NCI-H2196 (cell line): ENCODE results near the gene GTPBP1.

Source experiments
- DNase-seq: peaks from one replicate; lab custom pipeline; 2025; ENCODE audit not compliant: unreplicated experiment; lab: John Stamatoyannopoulos, UW

Gene GTPBP1

DNA sequence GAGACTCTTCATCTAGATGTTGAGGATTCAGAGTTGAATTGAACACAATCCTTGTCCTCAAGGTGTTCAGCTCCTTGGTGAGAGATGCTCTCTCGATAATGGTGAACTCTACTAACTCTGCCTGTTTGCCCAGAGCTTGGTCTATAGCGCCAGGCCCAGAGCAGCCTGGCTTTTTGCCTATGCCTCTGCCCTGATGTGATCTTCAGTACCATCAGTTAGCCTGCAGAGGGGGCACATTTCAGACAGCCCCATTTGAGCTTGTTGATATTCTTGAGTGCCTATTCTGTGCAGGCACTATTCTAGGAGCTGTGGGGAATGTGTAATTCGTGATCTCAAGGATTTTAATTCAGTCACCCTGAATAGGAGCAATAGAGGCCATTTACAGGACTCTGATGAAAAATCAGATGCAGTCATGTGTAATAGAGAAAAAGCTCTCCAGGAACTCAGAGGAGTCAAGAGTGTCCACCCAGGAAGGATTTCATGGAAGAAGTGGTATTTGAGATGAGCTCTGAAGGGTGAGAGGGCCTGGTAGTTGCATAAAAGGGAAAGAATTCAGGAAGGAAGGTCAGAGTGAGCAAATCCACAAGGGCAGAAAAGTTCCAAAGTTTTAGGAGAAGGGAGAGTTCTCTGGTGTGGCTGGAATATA lies 19.3 kb downstream of the GTPBP1 start:
- DNase-seq, result peak; percentile 39

DNA sequence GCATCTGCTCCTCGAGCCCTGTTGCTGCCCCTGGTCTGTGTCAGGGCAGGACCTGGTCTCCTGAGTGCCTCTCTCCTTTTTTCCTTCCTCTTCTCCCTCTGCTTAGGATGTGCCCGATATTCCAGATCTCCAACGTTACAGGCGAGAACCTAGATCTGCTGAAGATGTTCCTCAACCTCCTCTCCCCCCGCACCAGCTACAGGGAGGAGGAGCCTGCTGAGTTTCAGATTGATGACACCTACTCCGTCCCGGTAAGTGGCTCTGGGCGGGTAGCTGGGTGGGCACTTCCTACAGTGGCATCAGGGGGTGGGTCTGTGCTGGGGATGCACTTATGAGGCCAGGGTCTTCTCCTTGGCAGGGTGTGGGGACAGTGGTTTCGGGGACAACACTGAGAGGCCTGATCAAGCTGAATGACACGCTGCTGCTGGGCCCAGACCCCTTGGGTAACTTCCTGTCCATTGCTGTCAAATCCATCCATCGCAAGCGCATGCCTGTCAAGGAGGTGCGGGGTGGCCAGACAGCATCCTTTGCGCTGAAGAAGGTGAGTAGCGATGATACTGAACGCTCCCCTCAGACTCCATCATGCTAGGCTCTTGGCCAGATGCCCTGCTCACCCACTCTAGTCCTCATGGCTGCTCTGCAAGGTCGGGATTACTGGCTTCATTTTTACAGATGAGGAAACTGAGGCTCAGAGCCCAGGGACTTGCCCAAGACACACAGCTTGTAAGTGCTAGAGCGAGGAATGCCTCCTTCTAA lies 20.3 kb downstream of the GTPBP1 start:
- DNase-seq, result no peak

DNA sequence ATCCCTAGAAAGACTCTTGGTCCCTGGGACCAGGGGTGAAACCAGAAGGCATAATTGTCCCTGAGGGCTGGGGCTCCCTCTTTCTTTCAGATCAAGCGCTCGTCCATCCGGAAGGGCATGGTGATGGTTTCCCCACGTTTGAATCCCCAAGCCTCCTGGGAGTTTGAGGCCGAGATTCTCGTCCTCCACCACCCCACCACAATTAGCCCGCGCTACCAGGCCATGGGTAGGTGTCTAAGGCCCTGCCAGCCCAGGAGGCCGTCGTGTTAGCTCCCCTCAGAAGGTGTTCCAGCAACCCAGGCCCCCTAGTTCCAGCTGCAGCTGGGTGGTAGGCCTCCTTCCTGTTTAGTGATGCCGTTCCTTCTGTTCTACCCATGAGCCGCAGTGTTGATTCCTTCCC lies 21.4 kb downstream of the GTPBP1 start:
- no peak for DNase-seq

DNA sequence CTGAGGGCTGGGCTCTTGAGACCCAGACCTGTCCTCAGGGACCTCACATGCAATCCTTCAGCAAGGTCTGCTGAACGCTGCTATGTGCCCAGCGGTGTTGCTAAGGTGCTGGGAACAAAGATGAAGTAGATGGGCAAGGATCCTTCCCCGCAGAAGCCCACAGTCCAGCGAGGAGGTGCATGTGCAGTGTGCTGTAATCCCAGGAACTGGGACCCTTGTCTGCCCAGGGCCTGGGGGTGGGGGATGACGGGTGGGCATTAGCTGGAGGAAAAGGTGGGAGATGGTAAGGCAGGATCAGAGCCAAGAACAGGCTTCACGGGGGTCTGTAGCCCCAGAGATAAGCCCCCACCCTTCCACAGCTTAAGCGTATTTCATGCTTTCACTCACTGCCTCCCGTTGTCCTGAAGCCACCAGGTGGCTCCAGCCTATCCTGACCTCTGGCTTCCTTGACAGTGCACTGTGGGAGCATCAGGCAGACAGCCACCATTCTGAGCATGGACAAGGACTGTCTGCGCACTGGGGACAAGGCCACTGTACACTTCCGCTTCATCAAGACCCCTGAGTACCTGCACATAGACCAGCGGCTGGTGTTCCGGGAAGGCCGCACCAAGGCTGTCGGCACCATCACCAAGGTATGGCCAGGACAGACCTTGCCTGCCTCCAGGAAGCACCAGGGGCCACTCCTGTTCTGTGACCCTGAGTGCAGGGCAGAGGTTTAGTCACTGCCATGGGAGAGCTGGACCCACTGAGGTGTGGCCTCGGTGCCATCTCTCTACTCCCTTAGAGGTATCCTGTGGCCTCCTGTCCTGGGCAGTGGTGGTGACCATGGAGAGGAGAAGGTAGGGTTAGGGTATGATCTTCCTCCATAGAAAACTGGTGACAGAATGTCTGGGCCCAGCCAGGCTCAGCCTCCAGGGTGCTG lies 22.0 kb downstream of the GTPBP1 start:
- no peak for DNase-seq

DNA sequence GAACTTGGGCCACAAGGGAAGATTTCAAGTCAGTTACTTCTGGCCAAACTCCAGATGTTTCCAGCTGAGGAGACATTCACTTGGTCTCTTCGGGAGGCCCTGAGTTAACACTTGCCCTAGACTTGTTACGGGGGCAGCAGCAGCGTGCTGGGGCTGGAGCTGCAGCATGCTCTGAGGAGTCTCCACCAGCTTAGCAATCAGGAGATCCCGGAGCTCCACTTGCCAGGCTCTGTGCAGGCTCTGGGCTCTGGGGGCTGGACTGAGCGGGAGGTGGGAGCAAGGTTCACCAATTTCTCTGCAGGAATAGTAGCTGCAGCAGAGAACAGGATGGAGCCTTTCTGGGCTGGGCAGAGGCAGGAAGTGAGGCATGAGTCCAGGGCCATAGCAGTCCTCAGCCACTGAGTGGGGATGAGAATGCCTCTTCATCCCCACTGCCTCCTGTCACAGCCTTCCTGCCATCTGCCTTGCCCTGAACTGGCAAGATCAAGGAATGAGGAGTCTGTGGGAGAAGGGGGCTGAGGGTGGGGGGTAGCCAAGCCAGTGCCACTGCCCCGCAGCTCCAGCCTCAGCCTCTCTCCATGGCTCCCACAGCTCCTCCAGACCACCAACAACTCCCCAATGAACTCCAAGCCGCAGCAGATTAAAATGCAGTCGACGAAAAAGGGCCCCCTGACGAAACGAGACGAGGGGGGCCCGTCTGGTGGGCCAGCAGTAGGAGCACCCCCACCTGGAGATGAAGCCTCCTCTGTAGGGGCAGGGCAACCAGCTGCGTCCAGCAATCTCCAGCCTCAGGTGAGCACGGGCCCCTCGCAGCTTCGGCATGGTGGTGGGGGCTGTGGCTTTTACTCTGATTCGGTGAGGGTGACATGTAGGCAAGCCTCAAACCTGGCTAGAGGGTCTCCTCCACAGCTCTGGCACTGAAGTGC lies 23.4 kb downstream of the GTPBP1 start:
- DNase-seq, result no peak

DNA sequence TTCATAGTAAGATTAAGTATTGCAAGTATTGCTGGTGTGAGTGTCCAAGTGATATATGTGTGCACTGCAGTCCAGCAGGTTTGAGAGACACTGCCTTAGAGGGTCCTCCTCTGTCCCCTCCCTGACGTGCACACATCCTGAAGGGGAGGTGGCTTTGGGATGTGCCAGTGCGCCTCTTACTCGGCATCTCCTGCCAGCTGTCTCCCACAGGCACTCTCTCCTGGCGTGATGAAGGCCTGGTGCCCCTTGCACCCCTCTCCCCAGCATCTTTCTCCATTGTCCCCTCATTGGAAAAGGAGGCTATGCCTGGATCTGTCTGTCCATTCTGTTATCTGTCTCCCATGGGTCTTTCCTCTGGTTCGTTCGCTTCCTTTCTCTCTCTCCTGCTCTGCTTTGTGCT lies 24.2 kb downstream of the GTPBP1 start:
- DNase-seq, result no peak

DNA sequence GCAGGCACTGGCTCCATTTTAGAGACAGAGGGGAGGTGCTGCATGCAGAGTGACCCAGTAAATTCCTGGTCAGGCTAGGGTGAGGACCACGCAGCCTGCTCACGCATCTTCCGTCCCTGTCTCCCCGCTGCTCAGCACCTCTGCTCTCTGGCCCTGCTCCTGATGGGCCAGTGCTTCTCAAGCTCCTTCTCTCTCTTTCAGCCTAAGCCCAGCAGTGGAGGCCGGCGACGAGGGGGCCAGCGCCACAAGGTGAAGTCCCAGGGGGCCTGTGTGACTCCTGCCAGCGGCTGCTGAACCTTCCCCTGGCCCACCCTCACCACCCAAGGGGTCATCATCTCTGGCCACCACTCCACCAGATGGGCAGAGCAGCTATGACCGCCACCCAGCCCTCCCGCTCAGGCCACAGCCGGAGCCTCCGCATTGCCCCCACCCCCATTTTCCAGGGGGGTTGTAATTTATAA lies 24.7 kb downstream of the GTPBP1 start:
- DNase-seq, result no peak

DNA sequence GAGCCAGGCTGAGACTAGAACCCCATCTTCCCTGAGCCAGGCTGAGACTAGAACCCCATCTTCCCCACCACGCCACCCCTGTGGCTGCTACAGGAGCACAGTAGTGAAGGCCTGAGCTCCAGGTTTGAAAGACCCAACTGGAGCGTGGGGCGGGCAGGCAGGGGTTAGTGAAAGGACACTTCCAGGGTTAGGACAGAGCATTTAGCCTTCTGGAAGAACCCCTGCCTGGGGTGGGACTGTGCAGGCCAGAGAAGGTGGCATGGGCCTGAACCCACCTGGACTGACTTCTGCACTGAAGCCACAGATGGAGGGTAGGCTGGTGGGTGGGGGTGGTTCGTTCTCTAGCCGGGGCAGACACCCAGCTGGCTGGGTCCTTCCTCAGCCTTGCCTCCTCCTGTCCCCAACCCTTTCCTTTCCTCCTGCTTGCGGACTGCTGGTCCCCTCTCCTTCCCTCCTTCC lies 26.0 kb downstream of the GTPBP1 start:
- DNase-seq, result no peak

DNA sequence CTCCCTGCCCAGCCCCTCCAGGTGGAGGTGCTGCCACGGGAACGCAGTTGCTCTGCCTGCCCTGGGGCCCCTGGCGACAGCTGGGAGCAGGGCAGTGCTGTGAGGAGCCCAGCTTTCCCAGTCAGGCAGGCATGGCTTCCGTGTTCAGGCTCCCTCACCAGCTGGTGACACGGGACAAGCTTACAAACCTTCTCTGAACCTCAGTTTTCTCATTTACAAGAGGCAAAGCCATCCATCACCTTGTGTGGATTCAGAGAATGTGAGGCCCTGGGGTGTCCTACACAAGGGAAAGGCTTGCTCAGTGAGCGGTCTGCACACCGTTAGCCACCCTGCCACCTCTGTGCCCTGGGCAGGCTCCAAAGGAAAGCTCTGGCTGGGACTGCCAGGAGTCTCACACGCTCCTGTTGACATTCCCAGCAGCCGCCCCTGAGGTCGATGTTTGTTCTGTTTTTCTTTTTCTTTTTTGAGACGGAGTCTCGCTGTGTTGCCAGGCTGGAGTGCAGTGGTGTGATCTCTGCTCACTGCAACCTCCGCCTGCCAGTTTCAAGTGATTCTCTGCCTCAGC lies 26.6 kb downstream of the GTPBP1 start:
- DNase-seq, result no peak

DNA sequence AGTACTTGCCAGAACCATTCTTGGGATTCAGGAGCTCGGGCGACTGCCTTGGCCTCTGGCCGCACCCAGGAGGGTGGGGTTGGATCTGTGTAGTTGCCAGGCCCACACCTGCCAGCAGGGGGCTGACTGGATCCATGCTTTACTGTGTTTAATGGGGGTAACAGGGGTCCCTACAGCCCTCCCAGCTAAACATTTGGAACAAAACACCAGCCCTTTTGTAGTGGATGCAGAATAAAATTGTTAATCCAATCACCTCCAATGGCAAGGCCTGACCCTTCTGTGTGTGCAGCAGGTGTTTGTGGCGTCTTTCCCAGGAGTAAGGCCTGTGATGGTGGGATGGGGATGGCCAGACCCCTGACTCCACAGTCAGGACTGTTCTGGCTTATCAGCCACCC lies 27.6 kb downstream of the GTPBP1 start:
- peak; percentile 27 for DNase-seq

DNA sequence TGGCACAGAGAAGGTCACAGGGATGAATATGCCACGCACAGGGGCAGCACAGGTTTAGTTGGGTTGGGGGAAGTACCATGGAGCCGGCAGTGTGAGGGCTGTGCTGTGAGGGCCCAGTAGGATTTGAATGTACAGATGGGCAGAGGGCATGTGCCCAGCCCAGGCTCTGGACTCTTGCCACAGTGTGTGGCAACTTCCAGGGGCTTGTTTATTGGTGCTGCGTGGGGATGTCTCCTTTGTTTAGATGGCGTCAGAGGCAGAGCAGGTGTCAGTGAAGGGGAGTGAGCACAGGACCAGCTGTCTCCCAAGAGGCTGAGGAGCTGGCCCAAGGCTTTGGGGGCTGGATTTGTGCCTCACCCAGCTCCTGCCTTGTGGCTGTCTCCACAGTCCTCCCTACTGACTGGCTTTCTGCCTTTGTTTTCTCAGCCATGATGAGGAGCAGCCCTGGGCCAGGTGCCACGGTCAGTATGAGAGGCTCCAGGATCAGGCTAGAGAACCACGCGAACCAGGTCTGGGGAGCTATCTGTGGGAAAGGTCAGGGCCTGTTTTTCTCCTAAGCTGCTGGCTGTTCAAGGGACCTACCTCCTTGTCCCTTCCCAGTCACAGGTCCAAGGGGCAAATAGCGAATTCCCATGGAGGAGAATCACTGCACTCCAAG lies 28.1 kb downstream of the GTPBP1 start:
- peak; percentile 81 for DNase-seq

DNA sequence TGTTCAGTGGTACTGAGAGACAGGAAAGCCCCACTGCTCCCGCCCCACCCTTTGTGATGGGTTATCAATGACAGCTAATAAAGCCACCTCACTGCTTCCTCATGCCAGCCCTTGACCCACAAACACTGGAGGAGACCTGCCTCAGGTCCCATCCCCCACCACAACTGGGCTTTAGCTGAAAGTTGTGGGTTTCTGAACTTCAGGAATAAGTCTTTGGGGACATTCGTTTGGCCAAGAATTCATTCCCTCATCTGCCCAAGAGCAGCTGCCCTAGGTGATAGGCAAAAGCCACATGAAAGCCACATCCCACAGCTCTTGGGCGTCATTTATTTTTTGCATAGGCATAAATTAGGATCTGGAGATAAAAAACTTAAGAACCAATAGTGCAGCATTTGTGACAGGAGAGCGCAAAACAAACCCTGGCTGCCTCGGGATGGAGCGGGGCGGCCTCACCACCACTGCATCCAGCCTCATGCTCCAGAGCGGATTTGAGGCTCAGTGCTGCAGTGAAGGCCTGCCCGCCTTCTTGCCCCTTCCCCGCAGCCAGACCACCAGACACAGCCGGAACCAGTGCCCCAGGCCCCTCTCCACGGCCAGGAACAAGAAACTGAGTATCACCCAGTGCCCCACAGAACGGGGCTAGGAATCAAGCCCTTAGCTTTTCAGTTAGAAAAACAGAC lies 28.8 kb downstream of the GTPBP1 start:
- no peak for DNase-seq

DNA sequence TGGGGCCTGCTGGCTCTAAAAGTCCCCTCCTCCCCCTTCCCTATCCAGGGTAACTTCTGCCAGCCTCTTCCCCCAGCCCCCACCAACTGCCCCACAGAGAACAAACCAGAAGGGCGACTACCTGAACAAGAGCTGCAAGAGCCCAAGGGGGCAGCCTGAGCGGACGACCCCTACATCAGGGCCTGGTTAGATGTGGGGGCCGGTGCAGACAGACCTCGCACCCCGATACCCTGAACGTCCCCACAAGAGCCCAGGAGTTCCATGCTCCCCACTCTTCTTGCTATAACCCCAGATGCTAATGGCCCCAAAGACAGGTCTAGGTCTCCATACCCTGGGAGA lies 29.4 kb downstream of the GTPBP1 start:
- DNase-seq, result no peak

DNA sequence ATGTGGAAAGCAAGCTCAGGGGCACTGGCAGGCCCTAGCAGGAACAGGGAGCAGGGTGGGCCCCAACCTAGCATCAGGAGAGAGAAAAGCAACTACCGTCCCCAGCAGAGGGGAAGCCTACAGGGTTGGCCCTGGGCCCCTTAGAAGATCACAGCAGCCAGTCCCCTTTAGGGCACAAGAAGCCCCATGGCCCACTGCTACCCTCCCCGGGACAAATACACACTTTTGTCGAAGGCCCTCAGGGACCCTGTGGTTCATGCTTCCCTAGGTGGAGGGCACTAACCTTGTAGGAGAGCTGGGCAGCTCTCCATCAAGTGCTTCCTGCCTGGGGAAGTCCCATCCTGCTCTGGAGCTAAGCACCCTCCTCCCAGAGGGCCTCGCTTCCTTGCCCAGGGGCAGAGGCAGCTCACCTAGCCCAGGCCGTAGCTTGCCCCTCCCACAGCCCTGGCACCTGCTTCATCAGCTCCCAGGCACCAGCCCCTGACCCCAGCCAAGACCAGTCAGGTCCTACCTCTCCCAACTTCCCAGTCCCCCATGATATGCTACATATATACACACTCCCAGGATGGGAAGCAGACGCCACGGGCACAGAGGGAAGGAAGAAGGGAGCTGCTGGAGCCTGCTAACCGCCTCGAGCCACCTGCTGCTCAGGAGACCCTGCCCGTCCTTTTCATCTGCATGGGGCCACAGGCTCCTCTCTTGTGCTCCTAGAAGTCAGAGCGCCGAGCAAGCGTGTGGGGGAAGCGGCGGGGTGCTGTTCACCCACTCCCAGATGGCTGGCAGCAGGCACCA lies 29.9 kb downstream of the GTPBP1 start:
- no peak for DNase-seq

DNA sequence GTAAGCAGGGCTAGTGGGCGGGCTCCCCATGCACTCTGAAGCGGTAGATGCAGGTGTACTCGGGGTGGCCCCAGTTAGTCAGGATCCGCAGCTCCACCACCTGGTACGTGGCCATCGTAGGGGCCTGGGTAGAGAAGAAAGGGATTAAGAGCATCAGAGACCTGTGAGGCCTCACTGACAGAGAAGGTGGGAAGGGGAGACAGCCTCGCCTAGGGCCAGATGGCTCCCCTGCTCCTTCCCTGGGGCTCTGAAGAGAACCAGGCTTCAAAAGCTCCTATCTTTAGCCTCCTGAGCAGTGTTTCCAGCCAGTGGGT lies 30.5 kb downstream of the GTPBP1 start:
- DNase-seq, result no peak

DNA sequence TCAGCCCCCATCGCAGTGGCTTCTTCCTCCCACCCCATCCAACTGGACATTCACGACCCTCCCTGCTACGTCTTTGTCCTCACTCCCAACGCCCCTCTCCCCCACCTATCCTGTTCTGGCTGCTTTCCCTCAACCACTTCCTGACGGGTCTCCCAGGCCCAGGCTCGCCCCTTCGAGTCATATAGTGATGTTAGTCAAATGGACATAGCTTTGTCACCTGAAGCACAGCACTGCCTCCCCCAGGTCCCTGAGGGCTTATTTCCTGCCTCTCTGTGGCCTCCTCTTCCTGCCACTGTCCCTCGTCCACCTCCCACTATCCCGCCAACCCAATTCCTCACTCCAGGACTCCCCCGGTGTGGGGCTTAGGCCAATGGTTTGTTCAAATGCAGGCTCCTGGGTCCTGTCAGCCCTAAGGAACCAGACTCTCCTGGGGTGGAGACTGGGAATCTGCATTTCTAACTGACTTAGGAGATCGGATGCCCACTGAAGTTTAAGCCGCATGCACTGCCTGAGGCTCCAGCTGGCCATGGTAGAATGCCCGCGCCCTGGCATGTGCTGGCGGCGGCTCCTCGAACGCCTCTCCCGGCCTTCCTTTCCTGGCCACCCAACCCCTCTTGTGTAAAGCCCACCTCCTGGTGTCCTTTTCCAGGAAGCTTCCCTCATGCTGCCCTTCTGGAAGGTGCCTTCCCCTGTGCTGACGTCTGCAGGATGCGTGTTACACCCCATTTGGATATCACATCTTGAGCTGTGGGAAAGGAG lies 31.7 kb downstream of the GTPBP1 start:
- DNase-seq, result no peak

DNA sequence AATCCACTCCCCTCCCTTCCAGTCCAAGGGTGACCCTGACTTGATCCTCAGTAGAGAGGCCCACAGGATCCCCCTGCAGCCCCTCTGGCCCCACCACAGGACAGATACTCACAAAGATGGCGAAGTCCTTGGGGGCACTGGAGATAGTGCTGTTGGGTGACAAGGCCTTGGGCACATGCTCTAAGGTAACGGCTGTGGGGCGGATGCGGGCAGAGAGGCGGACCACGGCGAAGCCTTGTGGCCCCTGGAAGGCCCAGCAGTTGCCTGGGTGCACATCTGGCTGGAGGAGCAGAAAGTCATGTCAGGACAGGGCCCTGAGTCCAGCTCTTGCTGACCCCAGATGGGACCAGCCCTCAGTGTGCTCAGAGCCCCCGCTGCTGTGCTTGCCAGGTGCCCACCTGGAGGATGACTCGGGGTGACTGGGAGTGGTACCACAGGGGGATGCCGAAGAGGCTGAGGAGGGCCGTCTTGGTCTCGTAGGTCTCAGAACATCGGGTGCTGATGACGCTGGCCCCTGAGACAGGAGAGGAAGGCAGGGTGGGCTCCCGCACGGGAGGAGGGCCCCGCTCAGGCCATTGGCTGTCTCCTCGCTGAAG lies 32.8 kb downstream of the GTPBP1 start:
- DNase-seq, result no peak
